ENCODE measurements around the gene BRD7. TPM values are rescaled to one million over a fixed set of nuclear protein-coding genes. Genes with fewer than 3 reads are reported as not detected.

Gene BRD7
- total RNA-seq, 1 donor from 2014 or later = 112 TPM

DNA sequence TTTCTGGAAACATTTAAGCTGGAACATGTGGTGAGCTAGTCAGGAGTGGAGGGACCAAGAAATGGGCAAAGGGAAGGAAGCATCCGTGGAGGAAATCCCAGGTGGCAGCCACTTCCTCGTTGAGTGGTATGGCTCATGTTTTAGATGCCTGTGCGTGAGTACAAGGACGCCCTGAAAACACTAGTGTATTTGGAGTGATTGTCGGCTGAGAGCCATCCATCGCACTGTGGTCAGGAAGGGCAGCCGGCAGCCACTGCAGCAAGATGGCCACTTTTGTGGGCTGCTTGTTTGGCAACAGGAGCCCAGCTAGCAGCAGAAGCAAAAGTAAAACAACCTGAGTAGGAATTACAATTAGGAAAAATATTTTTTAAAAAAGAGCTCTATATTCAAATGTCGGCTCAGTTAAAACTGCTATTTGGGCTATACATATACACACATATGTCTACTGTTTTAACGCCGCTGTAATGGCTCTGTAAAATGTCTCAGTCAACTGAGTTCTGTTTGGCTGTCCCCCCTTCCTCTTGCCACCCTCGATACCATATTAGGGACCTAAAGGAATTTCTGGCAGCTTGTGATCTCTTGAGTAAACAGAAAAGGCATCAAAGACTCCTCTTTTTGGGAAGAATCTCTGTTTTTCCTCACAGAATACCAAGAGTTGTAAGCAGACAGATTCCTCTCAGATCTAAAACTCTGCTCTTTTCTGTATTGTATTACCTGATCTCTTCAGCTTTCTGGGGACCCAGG lies 39.2 kb downstream of the BRD7 start:
- Mint-ChIP-seq H3K9me3 (ENCODE audit: unreplicated experiment) (no peaks in the 10 kb centered on the region), H3K4me3 (ENCODE audit: unreplicated experiment) (no peak overlapping the region), H3K27me3 (ENCODE audit: unreplicated experiment) (peaks cover under 1% of the 10 kb centered on the region), H3K27ac (ENCODE audit: unreplicated experiment) (no peak overlapping the region), H3K36me3 (ENCODE audit: low read depth, unreplicated experiment) (peaks cover 23% of the 10 kb centered on the region), H3K4me1 (ENCODE audit: unreplicated experiment) (peaks cover 6% of the 10 kb centered on the region)
- TF ChIP-seq, protein P1, sequence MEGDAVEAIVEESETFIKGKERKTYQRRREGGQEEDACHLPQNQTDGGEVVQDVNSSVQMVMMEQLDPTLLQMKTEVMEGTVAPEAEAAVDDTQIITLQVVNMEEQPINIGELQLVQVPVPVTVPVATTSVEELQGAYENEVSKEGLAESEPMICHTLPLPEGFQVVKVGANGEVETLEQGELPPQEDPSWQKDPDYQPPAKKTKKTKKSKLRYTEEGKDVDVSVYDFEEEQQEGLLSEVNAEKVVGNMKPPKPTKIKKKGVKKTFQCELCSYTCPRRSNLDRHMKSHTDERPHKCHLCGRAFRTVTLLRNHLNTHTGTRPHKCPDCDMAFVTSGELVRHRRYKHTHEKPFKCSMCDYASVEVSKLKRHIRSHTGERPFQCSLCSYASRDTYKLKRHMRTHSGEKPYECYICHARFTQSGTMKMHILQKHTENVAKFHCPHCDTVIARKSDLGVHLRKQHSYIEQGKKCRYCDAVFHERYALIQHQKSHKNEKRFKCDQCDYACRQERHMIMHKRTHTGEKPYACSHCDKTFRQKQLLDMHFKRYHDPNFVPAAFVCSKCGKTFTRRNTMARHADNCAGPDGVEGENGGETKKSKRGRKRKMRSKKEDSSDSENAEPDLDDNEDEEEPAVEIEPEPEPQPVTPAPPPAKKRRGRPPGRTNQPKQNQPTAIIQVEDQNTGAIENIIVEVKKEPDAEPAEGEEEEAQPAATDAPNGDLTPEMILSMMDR (IDR thresholded peaks at IDR 0.05; ENCODE audit: unreplicated experiment) = no peak
- no peak for DNase-seq (ENCODE audit: low spot score)

DNA sequence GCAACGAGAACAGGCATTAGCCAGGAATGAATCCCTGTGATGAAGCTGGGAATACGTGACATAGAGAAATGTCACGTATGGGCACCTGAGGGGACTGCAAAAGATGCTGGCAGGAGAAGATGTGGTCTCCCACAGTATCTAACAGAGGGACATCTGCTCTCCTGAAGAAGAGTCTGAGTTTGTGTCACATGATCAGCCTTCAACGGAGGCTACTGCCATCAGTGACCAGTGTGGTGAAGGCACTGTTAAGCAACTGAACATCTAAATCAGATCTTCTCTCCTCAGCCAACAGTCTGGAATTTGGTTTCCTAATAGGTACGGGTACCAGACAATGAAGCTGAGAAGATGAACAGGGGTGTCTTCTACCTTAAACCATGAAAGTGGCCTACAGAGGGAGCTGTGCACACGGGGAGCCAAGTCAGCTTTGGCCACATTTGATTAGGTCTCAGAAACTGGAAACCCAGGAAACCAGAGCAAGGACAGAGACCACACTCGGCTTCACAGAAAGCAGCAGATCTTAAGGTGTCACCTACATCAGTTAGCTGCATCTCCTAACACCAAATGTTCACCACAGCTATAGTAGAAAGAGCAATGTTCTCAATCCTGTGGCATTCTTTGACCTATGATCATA lies 41.8 kb downstream of the BRD7 start:
- no peaks in the 10 kb centered on the region for H3K9me3 Mint-ChIP-seq (ENCODE audit: unreplicated experiment)

DNA sequence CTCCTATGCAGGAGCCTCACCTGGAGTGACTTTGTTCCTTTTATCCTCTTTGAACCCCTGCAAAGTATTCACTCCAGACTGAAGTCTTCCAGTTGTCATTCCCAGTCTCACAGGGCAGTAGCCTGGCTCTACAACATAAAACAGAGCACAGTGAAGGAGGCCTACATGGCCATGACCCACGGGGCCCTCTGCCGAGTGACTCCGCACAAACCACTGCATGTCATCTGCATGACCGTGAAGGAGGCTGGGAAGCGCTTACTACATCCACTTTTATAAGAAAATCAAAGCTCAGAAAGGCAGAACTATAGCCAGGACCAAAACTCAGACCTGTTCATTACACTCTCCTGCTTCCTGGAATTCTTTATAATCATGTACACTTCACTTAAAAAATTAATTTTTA lies 42.5 kb downstream of the BRD7 start:
- no peak overlapping the region for H3K27ac Mint-ChIP-seq (ENCODE audit: unreplicated experiment)
- DNase-seq (ENCODE audit: low spot score) = no peak
- no peak overlapping the region for H3K4me3 Mint-ChIP-seq (ENCODE audit: unreplicated experiment)
- peaks cover 3% of the 10 kb centered on the region for H3K27me3 Mint-ChIP-seq (ENCODE audit: unreplicated experiment)
- no peaks in the 10 kb centered on the region for H3K9me3 Mint-ChIP-seq (ENCODE audit: unreplicated experiment)
- TF ChIP-seq, protein P1 (IDR thresholded peaks at IDR 0.05; ENCODE audit: unreplicated experiment) = no peak
- peaks cover 22% of the 10 kb centered on the region for H3K36me3 Mint-ChIP-seq (ENCODE audit: low read depth, unreplicated experiment)
- peaks cover 6% of the 10 kb centered on the region for H3K4me1 Mint-ChIP-seq (ENCODE audit: unreplicated experiment)

More for the DNA sequence above, 41.8 kb downstream of the BRD7 start:
- H3K27ac Mint-ChIP-seq (ENCODE audit: unreplicated experiment) = peak overlapping the region; percentile 62
- peaks cover 6% of the 10 kb centered on the region for H3K4me1 Mint-ChIP-seq (ENCODE audit: unreplicated experiment)
- H3K27me3 Mint-ChIP-seq (ENCODE audit: unreplicated experiment) = peaks cover 3% of the 10 kb centered on the region
- TF ChIP-seq, protein P1 (IDR thresholded peaks at IDR 0.05; ENCODE audit: unreplicated experiment) = peak; percentile 35
- DNase-seq (ENCODE audit: low spot score) = no peak
- peaks cover 20% of the 10 kb centered on the region for H3K36me3 Mint-ChIP-seq (ENCODE audit: low read depth, unreplicated experiment)
- H3K4me3 Mint-ChIP-seq (ENCODE audit: unreplicated experiment) = no peak overlapping the region

DNA sequence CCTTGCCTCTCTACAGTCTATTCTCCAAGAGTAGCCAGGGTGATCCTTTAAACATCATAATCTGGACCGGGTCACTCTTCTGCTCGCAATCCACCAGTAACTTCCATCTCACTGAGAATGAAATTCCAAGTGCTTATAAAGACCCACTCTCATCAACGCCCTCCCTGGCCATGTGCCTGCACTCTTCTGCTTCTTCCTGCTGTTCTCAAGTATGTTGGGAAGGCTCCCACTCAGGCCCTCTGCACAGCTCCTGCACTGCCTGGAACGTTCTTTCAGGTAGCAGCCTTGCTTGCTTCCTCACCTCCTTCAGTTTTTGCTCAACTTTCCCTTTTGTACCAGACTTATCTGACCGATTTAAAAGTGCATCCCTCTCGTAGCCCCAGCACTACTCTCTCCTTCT lies 44.4 kb downstream of the BRD7 start:
- Mint-ChIP-seq H3K4me3 (ENCODE audit: unreplicated experiment) (peak overlapping the region; percentile 31), H3K27me3 (ENCODE audit: unreplicated experiment) (peaks cover 3% of the 10 kb centered on the region), H3K27ac (ENCODE audit: unreplicated experiment) (no peak overlapping the region), H3K36me3 (ENCODE audit: low read depth, unreplicated experiment) (peaks cover 22% of the 10 kb centered on the region), H3K4me1 (ENCODE audit: unreplicated experiment) (no peaks in the 10 kb centered on the region), H3K9me3 (ENCODE audit: unreplicated experiment) (no peaks in the 10 kb centered on the region)
- DNase-seq (ENCODE audit: low spot score) = no peak
- TF ChIP-seq, protein P1 (IDR thresholded peaks at IDR 0.05; ENCODE audit: unreplicated experiment) = no peak

All from endothelial cell (in vitro differentiated cells).